Esophagus muscularis mucosa (tissue), 4 donors: ENCODE measurements around the gene LAMA1. TPM values are rescaled to one million over a fixed set of nuclear protein-coding genes. Genes with fewer than 3 reads are reported as not detected.

Experiments
- DNase-seq: peaks from one replicate; pipeline ENCODE4 v3.0.0-alpha.2; 2017; ENCODE audit errors: extremely low spot score
- H3K27ac ChIP-seq, 4 donors: fragments of 200-600 bp; sonication (generic); replicated peaks in 1 of 4; 1 replicate in 3 of 4; 2 replicates in 1 of 4; pipeline ENCODE4 v1.5.1; 2016 to 2019; ENCODE audit warnings: mild to moderate bottlenecking in 1 of 4
- H3K27me3 ChIP-seq, 4 donors: fragments of 200-600 bp; sonication (generic); one replicate each; pipeline versions ENCODE4 v1.5.1 to v1.6.0; 2016 to 2019
- H3K36me3 ChIP-seq, 4 donors: fragments of 200-600 bp; sonication (generic); one replicate each; pipeline ENCODE4 v1.5.1; 2016 to 2019
- H3K4me1 ChIP-seq, 4 donors: fragments of 200-600 bp; sonication (generic); one replicate each; pipeline ENCODE4 v1.5.1; 2016 to 2019
- H3K4me3 ChIP-seq, 4 donors: fragments of 200-600 bp; sonication (generic); 1 replicate in 2 of 4; 2 replicates in 2 of 4; pipeline ENCODE4 v1.5.1; 2016 to 2019; ENCODE audit warnings: mild to moderate bottlenecking in 4 of 4, moderate library complexity in 1 of 4
- H3K9me3 ChIP-seq, 4 donors: fragments of 200-600 bp; sonication (generic); 1 replicate in 3 of 4; 2 replicates in 1 of 4; pipeline ENCODE4 v1.5.1; 2016 to 2019
- EP300 ChIP-seq: sonication (generic); formaldehyde crosslinking; IDR thresholded peaks from one replicate; pipeline ENCODE4 v1.6.1; 2017; ENCODE audit warnings: antibody characterized with exemption
- POLR2A ChIP-seq: fragments of 450-650 bp; IDR thresholded peaks from one replicate; pipeline ENCODE4 v1.6.1; 2017; ENCODE audit warnings: antibody characterized with exemption, moderate library complexity, mild to moderate bottlenecking, low read depth
- POLR2AphosphoS5 ChIP-seq, 2 donors: sonication (generic); formaldehyde crosslinking; IDR thresholded peaks; one replicate each; pipeline ENCODE4 v1.6.1; 2017; ENCODE audit warnings: antibody characterized with exemption in 2 of 2
- WGBS: methylation state at CpG from one replicate; pipeline ENCODE4 v1.1.5; 2018; 5-methylcytosine and 5-hydroxymethylcytosine counted together
- intact Hi-C: fragments of 100-400 bp; cut with DNase I; formaldehyde crosslinking; loops from one replicate; pipeline ENCODE4 v1.15.1; 2023
- total RNA-seq, 4 donors: library from RNA; depleted of rRNA; stranded (reverse); fragments of >200 nt; gene quantifications; one replicate each; pipeline versions ENCODE4 v1.1.0 to v1.2.1, GENCODE V29; 2016
- TF ChIP-seq, protein P1 (sequence below), 3 experiments: fragments of 200-600 bp in 2 of 3; fragments of 450-650 bp in 1 of 3; sonication (generic) in 2 of 3; IDR thresholded peaks; one replicate each; pipeline ENCODE4 v1.5.1; 2017 to 2019; ENCODE audit warnings: antibody characterized with exemption in 3 of 3, mild to moderate bottlenecking in 2 of 3, moderate library complexity in 1 of 3

The LAMA1 gene
- total RNA-seq, 4 donors from 2014 or later: 0.17 to 0.69 (median 0.37) TPM

- TF ChIP-seq, protein P1, sequence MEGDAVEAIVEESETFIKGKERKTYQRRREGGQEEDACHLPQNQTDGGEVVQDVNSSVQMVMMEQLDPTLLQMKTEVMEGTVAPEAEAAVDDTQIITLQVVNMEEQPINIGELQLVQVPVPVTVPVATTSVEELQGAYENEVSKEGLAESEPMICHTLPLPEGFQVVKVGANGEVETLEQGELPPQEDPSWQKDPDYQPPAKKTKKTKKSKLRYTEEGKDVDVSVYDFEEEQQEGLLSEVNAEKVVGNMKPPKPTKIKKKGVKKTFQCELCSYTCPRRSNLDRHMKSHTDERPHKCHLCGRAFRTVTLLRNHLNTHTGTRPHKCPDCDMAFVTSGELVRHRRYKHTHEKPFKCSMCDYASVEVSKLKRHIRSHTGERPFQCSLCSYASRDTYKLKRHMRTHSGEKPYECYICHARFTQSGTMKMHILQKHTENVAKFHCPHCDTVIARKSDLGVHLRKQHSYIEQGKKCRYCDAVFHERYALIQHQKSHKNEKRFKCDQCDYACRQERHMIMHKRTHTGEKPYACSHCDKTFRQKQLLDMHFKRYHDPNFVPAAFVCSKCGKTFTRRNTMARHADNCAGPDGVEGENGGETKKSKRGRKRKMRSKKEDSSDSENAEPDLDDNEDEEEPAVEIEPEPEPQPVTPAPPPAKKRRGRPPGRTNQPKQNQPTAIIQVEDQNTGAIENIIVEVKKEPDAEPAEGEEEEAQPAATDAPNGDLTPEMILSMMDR (IDR thresholded peaks at IDR 0.05): no peak
- TF ChIP-seq POLR2AphosphoS5 (IDR thresholded peaks at IDR 0.05) (no peak), EP300 (no peak), POLR2A (no peak)
- no peak overlapping the region for H3K27ac ChIP-seq
- intact Hi-C loops: no loop called here
- H3K9me3 ChIP-seq: peaks cover 0 to 4% (median 2%) of the 10 kb centered on the region in 4 donors
- peaks cover 0 to 16% (median 15%) of the 10 kb centered on the region in 4 donors for H3K4me1 ChIP-seq
- no peaks in the 10 kb centered on the region for H3K27me3 ChIP-seq
- 91% methylated on average over 2 of the region's 2 CpGs for WGBS
- no peak for DNase-seq
- no peak overlapping the region for H3K4me3 ChIP-seq
- H3K36me3 ChIP-seq: no peaks in the 10 kb centered on the region
Measured at GRCh38 chr18:7071600-7071999, 46.0 kb downstream of the LAMA1 start.

DNA sequence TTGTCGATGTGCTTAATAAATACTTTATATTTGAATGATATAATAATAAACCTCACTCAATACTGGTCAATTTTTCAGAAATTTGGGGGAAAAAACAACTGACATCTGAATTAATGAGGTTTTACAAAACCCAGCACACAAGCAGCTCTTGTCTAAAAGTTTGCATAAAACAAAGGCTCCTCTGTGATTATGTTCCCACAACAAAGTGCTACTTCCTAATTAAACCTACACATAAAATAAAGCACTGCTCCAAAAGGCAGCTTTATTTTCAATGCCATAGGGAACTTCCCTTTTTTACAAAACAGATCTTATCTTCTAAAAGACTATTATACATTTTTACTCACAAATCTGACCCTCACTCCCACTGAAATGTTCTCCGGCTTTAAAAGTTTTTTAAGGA, 47.1 kb downstream of the LAMA1 start:
- Histone ChIP-seq H3K4me1 (peaks cover 0 to 20% (median 17%) of the 10 kb centered on the region in 4 donors), H3K4me3 (no peak overlapping the region), H3K36me3 (no peaks in the 10 kb centered on the region), H3K27me3 (no peaks in the 10 kb centered on the region), H3K9me3 (peaks cover 0 to 4% (median 2%) of the 10 kb centered on the region in 4 donors), H3K27ac (no peak overlapping the region)
- TF ChIP-seq POLR2A: no peak
- TF ChIP-seq, protein P1 (IDR thresholded peaks at IDR 0.05): no peak
- no peak for TF ChIP-seq EP300
- TF ChIP-seq POLR2AphosphoS5 (IDR thresholded peaks at IDR 0.05): no peak
- DNase-seq: no peak
- 90% methylated on average over 2 of the region's 2 CpGs for WGBS
- intact Hi-C loops: no loop called here

DNA sequence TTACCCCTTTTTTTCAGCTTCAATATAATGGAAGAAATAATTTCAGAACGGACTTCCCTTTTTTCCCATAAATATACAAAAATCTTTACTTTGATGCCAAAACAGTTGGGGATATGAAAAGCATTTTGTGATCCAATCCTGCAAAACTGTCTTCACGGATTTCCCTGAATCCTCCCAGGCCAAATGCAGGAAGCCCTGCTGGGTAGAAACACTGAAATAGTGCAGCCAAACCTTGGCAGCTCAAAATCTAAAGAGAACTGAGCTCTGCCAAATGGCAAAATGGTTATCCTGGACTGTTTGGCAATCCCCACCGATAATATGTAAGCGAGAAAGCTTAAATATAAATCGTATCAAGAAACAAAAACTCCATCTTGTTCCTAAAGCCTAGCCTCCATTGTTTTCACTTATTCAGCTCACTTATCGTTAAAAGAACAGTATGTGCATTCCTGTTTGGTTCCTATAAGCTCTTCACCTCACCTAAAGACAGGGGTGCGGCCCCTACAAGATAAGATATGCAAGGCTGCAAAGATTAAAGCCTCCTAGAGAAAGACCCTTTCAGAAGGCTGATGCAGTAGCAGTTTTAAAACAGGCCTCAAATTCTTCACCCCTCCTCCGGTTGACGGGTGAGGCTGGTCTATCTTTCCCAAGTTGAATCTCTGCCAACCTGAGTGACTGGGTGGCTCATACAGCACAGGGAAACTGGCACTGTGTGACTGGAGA, 48.6 kb downstream of the LAMA1 start:
- H3K4me1 ChIP-seq: peaks cover 0 to 20% (median 17%) of the 10 kb centered on the region in 4 donors
- intact Hi-C loops: no loop called here
- no peaks in the 10 kb centered on the region for H3K36me3 ChIP-seq
- peaks cover 0 to 3% (median 0%) of the 10 kb centered on the region in 4 donors for H3K27me3 ChIP-seq
- no peak overlapping the region for H3K4me3 ChIP-seq
- WGBS: 92% methylated on average over 9 of the region's 9 CpGs
- TF ChIP-seq, protein P1 (IDR thresholded peaks at IDR 0.05): no peak
- no peak for TF ChIP-seq POLR2A
- TF ChIP-seq EP300: no peak
- TF ChIP-seq POLR2AphosphoS5 (IDR thresholded peaks at IDR 0.05): no peak
- DNase-seq: no peak
- no peak overlapping the region for H3K27ac ChIP-seq
- peaks cover 0 to 4% (median 2%) of the 10 kb centered on the region in 4 donors for H3K9me3 ChIP-seq

- peak; percentile 84 for DNase-seq
- Histone ChIP-seq H3K36me3 (no peaks in the 10 kb centered on the region), H3K4me1 (peaks cover 0 to 20% (median 17%) of the 10 kb centered on the region in 4 donors), H3K4me3 (no peak overlapping the region), H3K27me3 (peaks cover 0 to 3% (median 0%) of the 10 kb centered on the region in 4 donors), H3K9me3 (peaks cover 0 to 4% (median 2%) of the 10 kb centered on the region in 4 donors), H3K27ac (peak overlapping the region; percentile 13 to 34 (median 20))
- peak in 1 of 2 donors; percentile 23 for TF ChIP-seq POLR2AphosphoS5 (IDR thresholded peaks at IDR 0.05)
- TF ChIP-seq, protein P1 (IDR thresholded peaks at IDR 0.05): no peak
- TF ChIP-seq EP300: no peak
- TF ChIP-seq POLR2A: no peak
- intact Hi-C loops: no loop called here
- WGBS: 20% methylated on average over 4 of the region's 4 CpGs
Measured at GRCh38 chr18:7066965-7067555, 50.5 kb downstream of the LAMA1 start.
